ENCODE data around the gene PER1. TPM values are rescaled to one million over a fixed set of nuclear protein-coding genes. Genes with fewer than 3 reads are reported as not detected.
A peak's percentile ranks its signal among the peaks of the same experiment; 100 is the strongest.

PER1 gene
- total RNA-seq, 1 donor from 2014 or later: 316 TPM

DNA sequence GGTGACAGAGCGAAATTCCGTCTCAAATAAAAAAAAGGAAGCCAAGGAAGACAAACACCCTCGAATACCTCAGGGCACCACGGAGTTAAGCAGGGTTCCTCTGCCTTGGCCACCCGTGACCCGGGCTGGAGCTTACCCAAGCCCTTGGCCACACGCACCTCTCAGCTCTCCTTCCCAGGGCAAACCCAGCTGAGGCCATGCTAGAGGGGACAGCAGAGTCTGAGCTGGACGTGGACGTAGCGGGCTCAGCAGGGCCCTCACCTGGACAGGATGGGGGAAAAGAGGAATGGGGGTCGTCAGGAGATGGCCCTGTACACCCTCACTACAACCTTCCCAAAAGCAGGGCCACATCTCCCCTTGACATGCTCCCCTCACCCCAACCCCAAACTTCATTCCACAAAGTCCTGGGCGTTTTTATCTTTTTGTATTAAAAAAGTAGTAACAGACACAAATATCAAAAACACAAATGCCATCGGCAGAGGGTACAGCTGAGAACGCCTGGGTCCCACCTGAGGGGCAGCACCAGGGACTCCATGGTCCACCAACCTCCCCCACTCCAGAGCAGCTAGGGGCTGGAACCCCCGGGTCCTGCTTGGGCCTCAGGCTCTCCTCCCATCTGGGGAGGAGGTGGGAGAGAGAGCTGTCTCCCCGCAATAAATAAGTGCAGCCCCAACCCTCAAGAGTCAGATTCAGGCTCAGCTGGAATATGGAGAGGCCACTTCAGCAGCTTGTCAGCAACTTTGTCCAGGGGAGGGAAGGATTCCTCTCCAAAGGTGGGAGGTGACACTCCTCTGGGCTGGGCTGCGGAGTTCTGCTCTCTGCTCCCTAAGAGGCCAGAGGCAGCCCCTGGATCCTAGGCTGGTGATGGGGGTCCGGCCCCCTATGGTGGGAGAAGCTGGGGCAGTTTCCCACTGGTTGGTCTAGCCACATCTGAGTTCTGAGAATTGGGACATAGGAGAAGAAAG lies 11.9 kb downstream of the PER1 start:
- no peak for DNase-seq (ENCODE audit: low spot score)

DNA sequence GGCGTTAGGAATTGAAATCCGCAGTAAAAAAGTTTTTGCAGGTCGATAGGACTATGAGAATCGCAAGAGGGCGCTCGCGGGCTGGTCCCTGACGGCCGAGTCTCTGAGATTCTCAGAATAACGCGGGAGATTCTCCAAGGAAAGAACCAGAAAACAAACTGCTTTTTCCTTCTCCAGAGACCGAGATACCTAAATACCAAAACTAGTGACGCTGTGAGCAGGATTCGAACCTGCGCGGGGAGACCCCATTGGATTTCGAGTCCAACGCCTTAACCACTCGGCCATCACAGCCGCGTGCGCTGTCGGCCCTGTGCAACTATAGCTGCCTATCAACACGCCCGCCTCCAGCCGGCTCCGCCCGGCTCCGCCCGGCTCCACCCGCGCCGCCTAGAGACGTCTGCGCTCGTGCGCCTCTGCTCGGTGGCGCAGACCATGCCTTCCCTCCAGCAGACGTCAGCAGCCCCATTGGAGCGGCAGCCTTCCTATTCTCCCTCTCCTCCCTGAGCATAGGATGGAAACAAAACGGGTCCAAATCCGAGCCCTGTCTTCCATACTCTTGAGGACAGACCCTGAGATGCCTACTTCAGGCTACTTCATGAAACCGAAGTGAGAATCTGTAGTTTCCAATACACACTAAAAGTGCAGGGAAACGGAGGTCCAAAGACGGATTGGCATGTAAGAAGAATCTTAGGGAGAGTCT lies 13.4 kb downstream of the PER1 start:
- DNase-seq (ENCODE audit: low spot score): peak; percentile 97

DNA sequence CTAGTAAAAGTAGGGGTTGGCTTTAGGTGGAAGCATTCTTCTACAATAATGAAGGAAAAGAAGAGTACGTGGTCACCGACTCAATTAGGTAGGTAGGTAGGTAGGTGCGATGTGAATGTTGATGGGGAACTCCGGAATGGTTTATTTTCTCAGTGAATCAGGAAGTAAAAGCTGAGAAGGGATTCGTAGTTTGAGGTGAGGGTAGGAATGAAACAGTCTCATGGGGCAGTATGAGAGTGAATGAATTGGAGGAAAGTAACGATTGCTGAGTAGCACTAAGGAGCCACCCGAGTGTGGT lies 13.9 kb downstream of the PER1 start:
- DNase-seq (ENCODE audit: low spot score): no peak

DNA sequence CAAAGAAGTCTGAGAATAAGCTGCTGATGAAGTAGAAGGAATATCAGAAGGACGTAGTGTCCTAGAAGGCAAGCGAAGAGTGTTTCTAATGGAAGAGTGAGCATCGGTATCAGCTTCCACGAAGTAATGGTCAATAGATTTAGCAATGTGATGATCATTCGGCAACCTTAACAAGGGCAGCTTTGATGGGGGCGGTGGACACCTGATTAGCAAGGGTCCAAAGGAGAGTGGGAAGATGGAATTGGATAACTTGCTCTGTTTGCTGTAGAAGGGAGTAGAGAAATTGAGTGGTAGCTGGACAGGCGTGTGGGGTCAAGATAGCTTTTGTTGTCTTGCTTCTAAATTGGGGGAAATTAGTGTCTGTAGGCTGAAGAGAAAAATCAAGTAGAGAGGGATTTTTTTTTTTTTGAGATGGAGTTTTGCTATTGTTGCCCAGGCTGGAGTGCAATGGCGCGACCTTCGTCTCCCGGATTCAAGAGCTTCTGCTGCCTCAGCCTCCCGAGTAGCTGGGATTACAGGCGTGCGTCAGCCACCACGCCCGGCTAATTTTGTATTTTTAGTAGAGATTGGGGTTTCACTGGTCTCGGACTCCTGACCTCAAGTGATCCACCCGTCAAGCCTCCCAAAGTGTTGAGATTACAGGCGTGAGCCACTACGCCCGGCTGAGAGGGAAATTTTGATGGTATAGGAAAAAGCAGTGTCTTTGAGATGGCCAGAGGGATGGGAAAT lies 14.4 kb downstream of the PER1 start:
- DNase-seq (ENCODE audit: low spot score): no peak

DNA sequence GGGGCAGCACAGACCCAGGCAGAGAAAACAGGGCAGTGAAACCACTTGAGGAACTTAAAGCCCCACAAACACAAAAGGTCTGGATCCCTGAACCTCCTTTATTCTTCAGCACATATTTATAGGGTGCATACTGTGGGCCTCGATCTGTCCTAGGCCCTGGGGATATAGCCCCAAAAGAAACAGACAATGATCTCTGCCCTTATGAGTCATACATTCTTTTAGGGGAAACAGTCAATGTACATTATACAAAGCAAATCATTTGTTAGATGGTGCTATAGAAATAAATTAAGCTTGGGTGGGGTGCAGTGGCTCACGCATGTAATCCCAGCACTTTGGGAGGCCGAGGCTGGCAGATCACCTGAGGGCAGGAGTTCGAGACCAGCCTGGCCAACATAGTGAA lies 18.3 kb downstream of the PER1 start:
- DNase-seq (ENCODE audit: low spot score): no peak

DNA sequence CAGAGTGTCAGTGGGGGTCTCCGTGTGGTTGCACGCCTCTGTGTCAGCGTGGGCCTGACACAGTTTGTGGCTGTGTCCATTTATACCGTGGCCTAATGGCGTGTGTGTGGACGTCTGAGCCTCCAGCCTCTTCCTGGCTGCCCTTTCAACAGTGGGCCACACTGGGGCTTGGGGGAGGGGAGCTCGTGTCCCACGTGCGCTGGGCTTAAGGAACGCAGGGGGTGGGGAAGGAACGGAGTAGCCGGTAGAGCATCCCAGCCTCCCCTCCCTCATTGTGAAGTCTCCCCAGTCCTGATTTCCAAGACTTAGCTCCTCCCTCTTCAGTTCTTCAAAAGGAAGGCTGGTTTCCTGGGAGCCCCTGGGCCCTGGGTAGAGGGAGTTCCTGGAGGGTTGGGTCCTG lies 18.8 kb downstream of the PER1 start:
- DNase-seq (ENCODE audit: low spot score): no peak

DNA sequence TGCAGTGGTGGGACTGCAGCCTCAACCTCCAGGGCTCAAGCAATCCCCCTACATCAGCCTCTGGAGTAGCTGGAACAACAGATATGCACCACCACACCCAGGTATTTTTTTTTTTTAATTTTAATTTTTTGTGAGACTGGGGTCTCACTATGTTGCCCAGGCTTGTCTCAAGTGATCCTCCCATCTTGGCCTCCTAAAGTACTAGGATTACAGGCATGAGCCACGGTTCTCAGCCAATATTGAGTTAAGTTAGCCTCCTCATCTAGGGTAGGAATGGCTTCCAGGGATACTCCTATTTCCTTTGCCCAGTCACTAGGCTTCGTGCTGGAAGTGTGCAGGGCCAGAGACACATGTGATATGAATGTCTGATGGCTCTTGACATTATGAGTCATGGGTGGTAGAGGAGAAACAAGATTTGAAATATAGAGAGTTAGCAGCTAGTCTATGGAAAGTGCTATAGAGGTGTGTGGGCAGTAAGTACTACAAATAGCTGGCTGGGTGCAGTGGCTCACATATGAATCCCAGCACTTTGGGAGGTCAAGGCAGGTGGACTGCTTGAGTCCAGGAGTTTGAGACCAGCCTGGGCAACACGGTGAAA lies 20.3 kb downstream of the PER1 start:
- DNase-seq (ENCODE audit: low spot score): no peak

DNA sequence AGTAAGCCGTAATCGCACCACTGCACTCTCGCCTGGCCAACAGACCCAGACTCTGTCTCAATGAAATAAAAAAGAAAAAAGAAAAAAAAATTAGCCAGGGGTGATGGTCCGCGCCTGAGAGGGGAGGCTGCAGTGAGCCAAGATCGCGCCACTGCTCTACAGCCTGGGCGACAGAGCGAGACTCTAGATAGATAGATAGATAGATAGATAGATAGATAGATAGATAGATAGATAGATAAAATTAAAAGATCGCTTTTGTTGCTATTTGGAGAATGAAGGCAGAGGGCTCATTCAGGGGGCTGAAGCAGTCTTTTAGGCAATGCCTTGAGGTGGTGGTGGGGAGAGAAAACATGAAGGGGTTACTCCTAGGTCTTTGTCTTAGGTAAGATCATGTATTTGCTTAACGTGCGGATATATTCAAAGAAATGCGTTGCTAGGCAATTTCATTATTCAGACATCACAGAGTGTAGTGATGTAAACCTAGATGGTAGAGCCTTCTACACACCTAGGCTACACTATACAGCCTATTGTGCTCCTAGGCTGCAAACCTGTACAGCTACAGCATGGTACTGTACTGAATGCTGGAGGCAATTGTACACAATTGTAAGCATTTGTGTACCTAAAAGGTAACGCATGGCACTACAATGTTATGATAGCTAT lies 23.9 kb downstream of the PER1 start:
- DNase-seq (ENCODE audit: low spot score): no peak

DNA sequence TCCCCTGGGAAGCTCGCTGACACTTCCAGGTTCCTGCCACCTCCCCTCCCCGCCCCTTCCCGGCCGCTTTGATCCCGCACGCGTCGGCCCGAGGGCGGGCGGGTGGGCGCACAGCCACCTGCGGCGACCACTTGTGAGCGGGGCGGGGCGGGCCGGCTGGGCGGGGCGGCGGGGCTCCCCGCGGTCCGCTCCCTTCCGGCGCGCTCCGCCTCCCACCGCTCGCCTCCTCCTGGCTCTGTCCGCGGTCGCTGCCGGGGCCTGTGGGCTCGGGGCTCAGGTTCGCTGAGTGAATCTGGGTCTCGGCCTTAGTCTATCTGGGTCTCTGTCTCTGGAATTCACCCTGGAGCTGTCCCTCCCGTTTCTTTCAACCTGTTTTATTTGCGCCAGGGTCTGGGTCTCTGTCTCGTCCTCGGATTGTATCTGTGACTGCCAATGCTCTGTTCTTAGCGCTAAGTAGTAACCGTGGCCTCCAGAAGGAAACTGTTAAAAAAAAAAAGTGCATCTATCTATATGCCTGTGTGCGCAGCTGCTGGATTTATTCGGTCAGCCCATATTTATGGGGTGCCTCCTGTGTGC lies 25.6 kb downstream of the PER1 start:
- DNase-seq (ENCODE audit: low spot score): no peak

DNA sequence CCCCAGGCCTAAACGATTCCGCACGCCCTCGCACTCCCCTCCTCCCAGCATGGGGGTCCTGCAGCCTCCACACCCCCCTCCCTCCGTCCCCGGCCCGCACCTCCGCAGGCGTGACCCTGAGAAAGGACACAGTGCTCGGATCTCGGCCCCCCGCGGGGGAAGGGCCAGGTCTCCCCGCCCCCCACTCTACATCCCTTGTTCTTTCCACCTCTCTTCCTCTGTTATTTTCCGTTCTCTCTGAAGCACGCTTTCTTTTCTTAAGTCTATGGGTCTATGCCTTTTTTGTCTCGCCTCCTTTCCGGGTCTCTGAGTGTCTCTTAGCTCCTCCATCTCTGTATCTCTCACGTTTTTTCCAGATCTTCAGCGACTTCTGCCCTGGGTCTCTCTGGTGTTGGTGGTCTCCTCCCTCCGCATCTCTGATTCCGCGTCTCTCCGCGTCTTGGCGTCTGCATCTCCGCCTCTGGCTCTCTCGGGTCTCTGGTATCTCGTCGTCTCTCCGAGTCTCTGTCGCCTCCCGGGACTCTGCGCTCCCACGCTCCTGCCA lies 26.2 kb downstream of the PER1 start:
- no peak for DNase-seq (ENCODE audit: low spot score)

DNA sequence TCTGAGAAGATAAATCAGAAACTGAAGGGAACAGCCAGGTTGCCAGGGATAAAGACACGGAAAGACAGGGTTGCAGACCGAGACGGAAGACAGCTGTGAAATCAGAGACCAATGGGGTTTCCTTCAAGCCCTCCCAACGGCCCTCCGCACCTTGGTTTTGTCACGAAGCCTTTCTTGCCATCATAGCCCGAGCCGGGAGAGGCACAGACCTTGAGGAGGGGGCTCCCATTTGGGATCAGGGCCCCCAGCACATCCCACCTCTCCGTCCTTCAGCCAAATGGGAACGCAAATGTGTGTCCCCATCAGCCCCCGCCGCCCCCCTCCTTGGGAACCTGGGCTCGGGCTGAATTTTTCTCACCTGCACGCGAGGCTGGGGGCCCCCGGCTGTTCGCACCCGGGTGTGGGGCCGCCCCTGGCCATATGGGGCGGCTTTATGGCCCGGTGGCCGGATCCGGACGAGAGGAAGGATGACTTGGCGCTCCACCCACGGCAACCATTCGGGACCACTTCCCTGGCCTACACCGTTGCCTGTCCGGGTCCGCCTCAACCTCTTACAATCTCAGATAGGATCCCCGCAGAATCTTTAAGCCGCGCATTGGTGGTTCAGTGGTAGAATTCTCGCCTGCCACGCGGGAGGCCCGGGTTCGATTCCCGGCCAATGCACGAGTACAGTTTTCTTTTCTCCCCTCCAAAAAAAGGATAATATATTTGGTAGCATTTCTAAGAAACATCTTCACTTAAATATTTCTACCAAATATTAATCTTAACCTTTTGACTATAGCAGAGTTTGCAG lies 26.9 kb downstream of the PER1 start:
- no peak for DNase-seq (ENCODE audit: low spot score)

DNA sequence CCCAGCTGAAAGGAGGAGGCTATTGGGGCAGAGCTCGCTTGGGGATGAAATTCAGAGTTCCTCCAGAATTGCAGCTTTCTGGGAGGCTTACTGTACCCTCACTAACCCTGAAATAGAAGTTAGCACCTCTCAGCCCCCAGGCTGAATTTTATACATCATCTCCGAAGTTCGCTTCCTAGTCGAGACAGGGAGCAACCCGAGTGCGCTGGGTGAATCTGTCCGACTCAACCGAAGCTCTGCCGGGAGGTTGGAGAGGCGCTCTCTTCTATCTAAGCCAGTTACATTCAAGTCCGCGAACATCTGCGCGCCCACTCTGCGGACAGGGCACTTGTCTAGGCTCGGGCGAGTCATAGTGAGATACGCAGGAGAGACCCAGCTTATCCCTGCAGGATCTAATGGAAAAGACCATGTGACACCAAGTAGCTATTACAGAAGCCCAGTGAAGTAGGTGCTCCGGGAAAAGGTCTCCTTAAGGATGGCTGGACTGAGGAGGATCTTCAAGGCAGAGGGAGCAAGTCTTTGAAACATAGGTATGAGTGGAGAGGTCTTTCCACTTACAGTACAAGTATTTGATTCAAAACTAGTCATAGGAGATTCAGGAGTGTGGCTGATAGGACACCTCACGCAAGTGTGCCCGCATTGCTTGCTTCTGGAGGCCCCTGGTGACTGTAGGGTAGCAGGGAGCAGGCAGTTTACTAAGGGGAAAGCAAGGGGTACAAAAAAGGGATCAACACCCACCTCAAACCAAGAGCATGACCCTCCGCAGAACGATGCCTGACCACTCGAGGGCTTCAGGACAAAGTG lies 27.7 kb downstream of the PER1 start:
- DNase-seq (ENCODE audit: low spot score): no peak

DNA sequence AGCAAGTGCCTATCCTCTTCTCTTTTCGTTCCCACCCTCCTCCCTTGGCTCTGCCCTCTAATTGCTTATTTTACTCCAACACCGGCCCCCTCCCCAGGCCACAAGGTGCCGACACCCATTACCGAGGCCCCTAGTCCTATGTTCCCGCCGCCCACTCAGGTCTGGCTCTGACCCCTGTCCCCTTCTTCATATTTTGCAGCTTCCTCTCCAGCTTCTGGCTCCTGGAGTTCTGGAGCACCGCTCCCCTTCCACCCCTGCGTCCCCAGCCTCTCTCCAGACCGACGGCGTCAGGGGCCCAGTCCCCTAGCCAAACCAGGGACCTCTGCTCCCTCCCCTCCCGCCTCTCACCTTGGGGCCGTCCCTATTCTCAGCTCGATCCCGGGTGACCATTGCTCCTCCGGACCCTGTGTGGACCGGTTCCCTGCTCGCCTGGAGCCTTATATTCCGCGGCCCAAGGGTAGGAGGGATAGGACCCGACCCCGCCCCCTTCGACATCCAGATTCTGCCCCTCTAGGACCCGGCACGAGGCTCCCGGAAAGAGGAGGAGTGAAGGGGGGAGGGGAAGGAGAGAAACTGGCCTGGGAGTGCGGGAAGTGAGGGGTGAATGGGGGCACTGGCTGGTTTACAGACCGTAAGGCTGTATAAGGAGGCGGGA lies 28.4 kb downstream of the PER1 start, which contains the start of gene HES7:
Gene HES7 (minus strand): TSS at position 412 of the 655 bp plus-strand sequence. CDS start 22 bp downstream, at position 390.
- no peak for DNase-seq (ENCODE audit: low spot score)

DNA sequence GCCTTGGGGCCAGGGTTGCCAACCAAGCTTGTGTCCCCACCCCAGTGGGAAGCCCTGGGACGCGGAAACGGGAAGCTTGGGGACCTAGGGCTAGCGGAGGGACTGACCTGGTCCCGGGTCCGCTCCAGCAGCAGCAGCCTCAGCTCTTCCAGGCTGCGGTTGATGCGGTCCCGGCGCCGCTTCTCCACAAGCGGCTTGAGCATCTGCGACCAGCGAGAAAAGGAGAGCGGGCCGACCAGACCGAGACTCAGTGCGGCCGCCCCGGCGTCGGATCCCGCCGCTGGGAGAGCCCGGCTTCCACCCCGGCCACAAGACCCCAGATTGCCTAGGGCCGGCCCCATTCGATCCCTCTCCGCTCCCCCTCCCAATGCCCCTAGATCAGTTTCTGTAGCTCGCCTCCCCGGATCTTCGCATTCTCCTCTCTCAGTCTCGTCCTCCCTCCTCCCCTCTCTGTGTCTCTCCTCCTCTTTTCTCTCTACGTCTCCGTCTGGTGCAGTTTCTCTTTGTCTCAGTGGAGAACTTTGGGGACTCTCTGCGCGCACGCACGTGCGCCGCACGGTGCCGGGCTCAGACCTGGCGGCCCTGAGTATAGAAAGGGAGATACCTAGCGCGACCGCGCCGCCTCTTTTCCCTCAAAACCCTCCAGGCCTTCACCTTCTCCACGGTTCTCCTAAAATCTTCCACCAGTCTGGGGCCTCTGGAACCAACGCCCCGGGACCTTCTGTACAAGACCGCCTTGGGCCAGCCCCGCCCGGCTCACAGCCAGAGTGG lies 29.1 kb downstream of the PER1 start:
- no peak for DNase-seq (ENCODE audit: low spot score)

DNA sequence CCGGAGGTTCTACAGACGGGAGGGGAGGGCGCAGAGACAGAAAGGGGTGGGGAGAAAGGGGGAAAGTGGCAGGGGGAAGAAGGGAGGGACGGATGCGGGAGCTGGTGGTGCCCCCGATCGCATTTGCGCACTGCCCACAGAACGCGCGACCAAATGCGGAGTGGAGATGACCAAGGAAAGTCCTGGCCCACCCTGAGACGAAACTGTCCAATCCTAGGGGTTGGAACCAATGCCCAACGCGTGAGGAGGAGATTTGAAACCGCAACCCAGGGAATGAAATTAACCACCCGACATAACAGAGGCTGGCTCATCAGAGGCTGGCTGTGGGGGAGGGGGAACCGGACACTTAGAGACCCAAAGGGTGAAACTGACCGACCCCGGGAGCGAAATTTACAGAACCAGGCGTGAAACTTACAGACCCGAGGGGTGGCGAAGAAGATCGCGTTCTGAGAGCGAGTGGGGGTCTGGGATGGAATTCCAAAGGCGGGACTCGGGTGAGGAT lies 29.7 kb downstream of the PER1 start:
- DNase-seq (ENCODE audit: low spot score): no peak

DNA sequence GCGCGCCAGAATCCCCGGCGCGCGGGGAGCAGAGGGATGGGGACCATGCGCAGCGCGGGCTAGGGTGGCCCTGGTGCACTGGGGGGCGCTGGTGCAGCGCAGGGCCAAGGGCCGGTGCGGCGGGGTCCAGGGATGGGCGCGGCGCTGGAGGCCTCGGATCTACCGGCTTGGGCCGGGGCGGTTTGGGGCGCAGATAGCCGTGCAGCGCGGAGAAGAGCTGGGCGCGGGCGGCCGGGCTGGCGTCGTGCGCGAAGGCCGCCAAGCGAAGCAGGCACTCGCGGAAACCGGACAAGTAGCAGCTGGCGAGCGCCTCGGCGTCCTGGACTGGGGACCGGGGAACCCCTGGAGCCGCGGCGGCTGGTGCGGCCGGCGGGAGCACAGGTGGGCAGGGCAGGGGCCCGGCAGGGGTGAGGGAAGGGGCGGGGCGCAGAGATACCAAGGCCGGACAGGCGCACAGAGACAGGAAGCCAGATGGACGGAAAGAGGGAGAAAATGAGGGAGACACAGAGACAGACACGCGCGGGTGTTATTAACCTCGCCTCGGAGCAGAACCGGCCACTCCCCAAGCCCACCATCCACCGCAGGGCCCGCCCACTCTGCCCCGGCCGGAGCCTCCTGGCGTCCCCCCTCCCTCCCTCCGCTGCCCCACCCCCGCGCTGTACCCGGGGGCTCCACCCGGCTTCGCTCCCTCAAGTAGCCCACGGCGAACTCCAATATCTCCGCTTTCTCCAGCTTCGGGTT lies 30.4 kb downstream of the PER1 start:
- DNase-seq (ENCODE audit: low spot score): no peak

DNA sequence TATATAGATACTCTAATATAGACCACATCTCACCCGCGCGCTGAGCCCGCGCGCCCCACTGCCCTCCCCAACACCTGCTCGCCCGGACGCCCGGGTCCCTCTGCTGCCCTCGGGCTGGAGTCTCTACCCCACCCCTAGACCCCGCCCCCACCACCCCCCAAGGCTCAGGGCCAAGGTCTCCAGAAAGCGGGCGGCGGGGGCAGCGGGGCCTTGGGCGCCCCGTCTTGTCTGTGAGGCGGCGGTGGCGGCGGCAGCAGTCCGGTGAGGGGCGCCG lies 30.9 kb downstream of the PER1 start:
- no peak for DNase-seq (ENCODE audit: low spot score)
